Measurements from ENCODE around the gene SPATA3.
"Not testable (repeated sequence)": the region's sequence is repeated elsewhere in the genome, so short reads cannot be mapped to it uniquely, and the experiment has no call there.

Gene SPATA3

DNA sequence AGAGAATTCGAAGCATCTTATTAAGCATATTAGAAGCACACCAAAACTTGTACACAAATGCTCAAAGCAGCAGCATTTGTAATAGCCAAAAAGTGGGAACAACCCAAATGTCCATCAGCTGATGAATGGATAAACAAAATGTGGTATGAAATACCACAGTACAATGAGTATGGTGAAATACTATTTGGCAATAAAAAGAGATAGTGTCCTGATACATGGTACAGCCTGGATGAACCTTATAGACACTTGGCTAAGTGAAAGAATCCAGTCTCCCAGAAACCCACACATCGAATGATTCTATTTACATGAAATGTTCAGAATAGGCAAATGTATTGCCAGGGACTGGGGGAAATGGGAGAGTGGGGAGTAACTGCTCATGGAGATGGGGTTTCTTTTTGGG, 3.0 kb downstream of the SPATA3 start:
- DNase-seq (ENCODE audit: low read depth), result no peak

DNA sequence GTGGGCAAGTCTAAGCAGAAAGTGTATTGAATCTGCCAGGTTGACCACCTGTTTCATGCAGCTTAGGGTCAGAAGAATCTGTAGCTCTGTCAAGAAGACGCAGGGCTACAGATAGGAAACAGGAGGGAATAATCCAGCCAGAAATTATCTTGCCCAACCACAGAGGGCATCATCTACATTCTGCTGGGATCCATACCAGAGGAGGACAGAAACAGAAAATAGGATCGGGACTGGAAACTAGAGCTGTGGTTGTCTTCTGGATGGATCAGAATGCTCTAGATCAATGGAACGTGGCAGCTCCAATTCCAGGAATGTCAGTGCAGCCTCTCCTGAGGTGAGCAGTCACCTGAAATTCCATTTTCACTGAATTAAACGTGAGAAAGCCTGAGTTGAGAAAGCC, 3.6 kb downstream of the SPATA3 start:
- no peak for DNase-seq (ENCODE audit: low read depth)

DNA sequence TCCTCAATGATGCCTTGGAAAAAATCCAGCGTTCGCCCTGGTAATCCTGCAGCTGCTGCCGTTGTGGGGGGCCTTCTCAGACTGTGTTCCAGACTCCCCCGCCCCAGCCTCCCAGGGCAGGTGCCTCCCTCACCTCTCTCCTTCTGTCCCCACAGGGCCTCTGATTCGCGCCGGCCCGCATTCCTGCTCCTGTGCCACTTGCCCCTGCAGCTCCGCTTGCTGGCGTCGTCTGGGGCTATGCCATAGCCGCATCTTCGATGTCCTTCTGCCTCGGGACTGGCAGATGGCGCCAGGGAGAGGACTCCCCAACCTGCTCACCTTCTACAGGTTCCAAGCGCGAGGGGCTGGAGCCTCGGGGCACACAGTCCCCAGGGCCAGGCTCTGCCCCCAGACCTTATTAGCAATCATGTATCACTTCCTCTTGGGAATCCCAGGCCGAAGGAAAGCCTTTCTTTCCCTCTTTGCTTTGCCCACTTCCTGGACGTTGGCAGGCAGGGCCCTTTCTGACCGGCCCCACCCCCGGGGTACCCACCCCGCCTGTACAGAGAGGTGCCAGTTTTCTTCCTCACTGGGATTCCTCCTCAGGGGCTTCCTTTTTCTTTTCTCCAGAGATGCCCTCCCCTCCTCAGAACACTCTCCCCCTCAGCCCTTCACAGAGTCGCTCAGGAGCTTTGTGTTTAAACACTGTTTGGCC, 4.4 kb downstream of the SPATA3 start:
- DNase-seq (ENCODE audit: low read depth), result no peak

DNA sequence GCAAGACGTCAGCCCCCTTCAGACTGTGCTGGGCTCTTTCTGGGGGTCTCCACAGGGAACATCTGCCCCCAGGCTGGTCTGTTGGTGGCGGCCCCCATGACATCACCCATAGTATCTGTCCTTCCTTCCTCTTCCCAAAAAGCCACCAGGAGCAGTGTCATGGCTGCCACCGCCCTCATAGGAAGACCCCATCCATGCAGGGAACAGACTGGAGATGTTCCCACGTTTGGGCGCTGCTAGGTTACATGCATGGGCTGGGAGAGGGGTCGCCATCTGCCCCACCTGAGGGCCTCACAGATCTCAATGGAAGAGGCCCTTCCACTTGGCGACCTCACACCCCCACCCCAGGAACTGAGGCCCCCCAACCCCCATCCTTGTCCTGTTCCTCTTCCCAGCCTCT, 5.1 kb downstream of the SPATA3 start:
- no peak for DNase-seq (ENCODE audit: low read depth)

DNA sequence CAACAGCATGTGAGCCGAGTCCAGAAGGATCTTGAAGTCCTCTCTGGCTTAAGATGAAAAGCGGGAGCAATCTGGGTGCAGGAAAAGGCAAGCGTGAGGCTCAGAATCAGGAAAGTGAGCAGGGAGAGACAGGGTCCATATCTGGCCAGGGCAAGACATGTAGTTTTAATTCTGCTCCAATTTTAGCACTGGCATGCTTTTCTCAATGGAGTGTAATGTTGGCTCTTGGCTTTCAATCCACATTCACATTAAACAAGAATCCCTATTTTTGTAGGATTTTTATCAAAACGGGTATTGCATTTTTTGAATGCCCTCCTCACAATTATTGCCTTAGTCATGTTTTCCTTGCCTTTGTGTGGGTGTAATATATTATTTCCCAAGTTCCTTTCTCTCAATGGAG, 6.0 kb downstream of the SPATA3 start:
- DNase-seq (ENCODE audit: low read depth), result no peak

DNA sequence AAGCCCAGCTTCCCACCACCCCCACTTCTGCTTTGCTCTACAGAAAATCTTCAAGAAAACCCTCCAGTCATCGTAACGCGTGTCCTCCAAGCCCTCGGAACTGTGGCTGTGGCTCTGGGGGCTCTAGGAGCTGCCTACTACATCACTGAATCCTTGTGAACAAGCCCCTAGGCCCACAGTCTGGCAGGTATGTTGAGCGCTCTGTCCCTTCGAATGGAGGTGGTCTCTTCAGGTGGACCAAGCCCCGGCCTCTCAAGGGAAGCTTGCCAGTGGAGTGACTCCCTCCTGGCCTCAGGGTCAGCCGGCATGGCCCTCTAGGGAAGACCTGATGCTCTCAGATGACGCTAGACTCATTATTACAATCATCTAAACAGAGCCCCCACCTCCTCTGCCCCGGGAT, 6.7 kb downstream of the SPATA3 start:
- DNase-seq (ENCODE audit: low read depth), result no peak

DNA sequence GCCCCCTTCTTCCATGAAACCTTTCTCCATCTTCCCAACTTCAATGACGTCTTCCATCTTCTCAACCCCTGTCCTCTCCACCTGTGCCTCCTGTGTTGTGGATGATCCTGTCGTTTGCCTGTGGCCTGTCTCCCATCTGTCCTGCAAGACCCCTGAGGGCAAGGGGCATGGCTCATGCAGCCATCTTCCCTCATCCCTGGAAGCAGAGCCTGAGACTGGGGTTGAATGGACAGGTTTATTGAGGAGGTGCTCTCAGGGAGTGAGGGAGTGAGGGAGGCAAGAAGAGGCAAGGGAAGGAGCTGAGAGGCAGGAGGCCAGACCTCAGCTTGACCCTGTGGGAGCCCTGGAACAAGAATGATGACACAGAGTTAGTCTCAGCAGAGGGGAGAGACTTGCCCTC, 7.3 kb downstream of the SPATA3 start:
- no peak for DNase-seq (ENCODE audit: low read depth)

DNA sequence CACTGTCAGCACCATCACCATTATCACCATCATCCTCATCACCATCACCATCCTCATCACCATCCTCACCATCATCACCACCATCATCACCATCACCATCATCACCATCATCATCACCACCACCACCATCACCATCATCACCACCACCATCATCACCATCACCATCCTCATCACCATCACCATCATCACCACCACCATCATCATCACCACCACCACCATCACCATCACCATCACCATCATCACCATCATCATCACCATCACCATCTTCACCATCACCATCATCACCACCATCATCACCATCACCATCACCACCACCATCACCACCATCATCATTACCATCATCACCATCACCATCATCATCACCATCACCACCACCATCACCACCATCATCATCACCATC, 9.0 kb downstream of the SPATA3 start:
- DNase-seq (ENCODE audit: low read depth), result not testable (repeated sequence)

DNA sequence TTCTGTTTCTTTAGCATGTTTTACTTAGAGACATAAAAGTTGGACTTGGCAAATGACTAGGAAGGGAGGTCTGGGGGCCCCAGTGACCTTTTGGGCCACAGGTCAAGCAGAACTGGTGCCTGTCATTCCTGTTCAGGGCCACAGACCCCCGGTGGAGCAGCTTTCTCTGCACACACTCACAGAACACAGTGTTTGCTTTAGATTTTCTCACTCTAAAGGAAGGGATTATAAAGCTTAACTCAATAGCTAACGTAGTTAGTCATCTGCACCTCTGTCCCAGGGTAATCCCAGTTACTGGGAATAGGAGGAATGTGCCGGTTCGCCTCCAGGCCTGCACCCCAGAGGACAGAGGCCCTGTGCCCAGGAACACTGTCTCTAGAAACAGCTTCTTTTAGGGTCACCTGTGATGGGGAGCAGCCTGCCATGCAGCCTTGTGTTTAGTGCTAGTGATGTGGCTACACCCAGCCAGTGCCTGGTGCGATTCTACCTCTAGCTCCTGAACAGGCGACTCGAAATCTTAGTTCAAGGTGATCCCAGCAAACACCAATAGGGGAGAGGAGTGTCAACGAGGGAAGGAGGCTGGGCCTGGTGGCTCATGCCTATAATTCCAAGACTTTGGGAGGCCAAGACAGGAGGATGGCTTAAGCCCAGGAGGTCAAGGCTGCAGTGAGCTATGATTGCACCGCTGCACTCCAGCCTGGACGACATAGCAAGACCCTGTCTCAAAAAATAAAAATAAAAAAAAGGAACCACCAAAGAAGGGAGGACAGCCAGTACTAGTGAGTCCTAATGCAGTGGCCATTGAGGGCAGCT, 11.6 kb downstream of the SPATA3 start:
- no peak for DNase-seq (ENCODE audit: low read depth)

DNA sequence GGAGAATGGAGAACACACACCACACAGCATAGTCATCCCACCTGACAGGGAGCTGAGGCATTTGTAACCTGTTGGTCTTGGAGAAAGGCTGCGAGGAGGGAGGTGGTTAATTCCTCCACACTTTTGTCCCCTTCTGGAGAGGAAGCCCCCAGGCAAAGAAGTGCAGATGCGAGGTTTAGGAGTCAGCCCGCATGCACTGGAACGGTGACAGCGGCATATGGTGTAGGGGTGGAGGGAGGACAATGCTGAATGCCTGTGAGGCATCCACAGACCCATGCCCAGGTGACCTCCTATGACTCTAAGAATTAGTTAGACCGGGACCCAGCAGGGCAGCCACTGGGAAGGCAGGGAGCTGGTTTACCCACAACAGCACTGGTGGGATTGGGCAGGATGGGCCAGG, 12.2 kb downstream of the SPATA3 start:
- no peak for DNase-seq (ENCODE audit: low read depth)

DNA sequence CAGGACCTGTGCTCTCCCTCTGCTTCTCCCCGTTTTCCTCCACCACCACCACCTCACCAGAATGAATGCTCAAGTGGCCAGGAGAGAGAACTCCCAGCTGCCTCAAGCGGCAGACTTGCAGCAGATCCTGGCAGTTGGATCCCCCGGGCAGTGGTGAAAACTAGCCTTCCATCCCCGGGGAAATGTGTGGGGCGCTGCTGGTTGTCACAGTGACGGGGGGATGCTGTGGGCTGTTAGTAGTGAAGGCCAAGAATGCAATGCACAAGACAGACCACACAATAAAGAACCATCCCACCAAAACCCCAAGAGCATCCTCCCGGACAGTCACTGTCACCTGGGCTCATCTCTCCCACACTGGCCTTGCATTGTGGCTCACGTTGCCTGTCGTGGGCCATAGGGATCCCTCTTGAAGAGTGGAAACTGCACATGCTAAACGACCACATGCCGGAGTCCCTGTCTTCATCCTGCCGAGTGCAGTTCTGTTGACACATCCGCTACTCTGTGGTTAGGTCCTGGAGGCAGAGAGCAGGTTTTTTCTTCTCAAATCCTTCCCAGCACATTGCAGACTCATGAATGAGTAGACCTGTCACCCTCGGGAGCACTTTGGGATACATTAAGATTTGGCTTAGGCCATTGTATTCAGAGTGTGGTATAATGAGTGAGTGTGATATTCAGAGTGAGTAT, 13.5 kb downstream of the SPATA3 start:
- DNase-seq (ENCODE audit: low read depth), result no peak

DNA sequence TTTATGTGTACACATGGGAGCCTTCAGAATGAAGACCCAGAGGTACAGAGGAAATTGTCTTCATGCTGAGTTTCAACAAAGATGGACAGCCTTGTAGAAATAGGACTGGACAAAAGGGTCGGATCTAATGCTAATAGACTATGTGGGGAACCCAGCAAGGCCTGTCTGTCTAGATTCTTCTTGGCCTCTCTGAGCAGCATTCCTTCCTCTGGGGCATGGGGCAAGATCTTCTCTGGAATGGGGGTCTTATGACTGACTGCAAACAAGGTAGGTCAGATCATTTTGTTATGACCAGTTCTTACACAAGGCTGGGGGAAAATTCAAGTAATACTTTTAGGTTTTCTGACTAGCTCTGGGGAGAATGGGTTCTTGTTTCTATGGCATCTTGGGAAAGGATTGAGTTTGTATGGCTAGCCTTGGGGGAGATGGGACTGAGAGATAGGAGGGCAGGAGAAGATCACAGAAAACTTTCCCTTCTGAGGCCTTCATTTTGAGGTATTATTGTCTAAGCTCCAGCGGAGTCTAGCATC, 14.3 kb downstream of the SPATA3 start:
- DNase-seq (ENCODE audit: low read depth), result no peak

DNA sequence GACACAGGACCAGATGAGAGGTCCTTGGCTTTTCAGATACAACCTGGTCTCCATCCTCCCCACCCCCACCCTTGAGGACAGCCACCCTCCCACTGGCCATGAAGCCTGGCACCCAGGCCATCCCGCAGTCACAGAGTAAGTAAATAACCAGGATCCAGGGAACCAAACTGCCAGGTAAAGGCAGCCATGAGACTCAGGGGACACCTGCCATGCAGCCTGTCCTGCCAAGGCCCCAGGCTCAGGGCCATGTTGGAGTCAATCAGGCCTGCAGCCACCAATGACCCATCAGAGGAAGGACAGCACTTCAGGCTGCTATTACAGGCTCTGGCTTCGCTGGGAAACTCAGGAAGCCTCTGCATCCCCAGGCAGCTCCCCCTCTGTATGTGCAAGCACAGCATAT, 15.6 kb downstream of the SPATA3 start:
- no peak for DNase-seq (ENCODE audit: low read depth)

DNA sequence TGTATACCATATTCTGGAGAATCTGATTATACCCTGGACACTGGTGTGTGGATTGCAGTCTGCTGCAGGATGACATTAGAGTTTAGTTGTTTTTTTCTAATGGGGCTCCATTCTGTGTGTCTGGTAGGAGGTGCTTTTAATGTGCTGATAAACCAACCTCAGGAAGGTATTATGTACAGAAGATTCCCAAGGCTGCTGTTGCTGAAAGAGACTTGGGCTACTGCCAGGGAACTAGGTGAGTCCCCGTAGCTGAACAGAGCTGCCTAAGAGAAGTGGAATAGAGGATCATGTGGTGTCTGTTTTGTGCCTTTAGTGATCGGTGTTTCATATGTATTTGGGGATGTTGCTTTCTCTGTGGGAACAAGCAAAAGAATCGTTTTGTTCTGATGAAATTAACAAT, 16.5 kb downstream of the SPATA3 start:
- DNase-seq (ENCODE audit: low read depth), result no peak

DNA sequence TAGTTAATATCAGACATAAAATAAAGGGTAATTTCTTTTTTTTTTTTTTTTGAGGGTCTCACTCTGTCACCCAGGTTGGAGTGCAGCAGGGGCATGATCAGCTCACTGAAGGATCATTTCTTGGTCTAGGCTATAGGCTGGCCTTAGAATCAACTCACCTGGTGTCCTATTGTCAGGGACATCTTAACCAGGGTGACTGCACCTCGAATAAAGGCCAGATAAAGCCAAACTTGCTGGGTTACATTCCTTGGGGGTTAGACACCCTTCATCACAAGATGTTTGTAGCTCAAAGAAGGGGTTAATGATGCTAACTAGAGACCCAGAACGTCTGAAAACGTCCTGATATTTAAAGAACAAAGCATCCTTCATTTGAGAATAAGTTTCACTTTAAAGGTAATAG, 17.9 kb downstream of the SPATA3 start:
- DNase-seq (ENCODE audit: low read depth), result no peak

DNA sequence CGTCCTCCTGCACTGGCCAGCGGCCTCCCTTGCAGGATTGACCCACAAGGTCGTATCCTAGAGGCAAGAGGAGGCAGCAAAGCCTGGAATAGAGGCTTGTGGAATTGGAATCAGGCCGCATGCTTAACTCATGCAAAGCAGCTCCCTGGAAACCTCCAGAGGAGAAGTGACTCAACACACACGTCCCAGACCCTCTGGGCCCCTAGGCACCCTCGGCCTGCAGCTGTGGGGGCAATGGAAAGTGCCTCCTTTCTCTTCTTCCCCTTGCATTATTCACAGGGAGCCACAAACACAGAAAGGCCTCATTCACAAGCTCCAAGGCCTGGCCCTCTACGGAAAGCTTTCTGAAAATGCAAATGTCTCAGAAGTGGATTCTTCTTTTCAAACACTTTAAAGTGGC, 19.6 kb downstream of the SPATA3 start:
- no peak for DNase-seq (ENCODE audit: low read depth)

DNA sequence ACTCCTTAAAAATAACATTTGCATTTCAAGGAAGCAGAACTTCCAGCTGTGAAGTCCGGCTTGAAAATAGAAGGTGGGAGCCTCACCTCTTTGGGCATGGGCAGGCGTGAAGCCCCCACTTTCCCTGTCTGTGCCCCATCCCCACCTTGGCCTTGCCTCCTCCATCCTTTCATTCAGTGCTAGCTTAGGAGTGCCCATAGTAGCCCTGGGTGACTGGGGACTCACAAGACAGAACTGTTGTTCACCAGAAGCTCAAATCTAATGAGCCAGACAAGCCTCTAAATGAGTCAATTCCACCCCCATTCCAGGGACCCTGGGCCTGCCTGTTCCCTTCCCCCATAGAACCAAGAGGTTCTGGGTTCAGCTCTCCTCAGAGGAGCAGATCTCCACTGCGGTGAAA, 20.0 kb downstream of the SPATA3 start:
- no peak for DNase-seq (ENCODE audit: low read depth)

DNA sequence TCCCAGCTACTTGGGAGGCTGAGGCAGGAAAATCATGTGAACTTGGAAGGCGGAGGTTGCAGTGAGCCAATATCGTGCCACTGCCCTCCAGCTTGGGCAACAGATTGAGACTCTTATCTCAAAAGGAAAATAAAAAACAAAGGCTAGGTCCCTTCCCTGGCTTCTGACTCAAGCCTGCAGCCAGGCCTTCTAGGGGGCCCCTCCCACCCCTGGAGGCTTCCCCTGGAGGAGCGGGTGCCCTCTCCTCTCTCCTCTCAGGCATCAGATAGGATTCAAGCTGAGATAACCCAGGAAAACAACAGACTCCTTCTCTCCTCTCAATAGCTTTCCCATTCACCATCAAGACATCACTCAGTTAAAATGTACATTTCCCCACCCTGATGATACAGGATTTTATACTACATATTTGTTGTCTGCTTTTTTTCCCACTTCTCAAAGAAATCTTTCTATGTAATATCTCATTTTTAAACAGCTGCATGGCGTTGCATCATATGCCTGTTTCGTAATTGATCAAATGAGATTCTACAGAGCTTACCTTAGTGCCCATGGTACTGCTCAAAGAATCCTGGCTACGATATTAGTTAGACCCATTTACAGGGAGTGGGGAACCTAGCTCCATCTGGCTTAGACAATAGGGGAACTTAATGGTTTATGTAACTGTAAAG, 20.8 kb downstream of the SPATA3 start:
- no peak for DNase-seq (ENCODE audit: low read depth)

DNA sequence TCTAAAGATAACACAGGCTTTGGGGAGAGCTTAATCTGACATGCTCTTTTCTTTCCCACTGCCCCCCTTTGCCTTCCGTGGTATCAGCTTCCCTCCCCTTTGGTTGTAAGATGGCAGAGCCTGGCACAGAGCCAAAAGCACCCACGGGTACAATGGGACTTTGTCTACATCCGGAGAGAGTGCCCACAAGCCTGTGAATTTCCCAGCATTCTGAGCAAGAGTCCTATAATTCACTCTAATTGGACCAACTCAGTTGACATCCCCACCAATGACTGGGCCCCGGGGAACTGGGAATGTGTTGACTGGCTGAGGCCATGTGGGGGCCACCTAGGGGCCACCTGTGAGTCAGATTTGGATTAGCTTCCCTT, 21.3 kb downstream of the SPATA3 start:
- no peak for DNase-seq (ENCODE audit: low read depth)

DNA sequence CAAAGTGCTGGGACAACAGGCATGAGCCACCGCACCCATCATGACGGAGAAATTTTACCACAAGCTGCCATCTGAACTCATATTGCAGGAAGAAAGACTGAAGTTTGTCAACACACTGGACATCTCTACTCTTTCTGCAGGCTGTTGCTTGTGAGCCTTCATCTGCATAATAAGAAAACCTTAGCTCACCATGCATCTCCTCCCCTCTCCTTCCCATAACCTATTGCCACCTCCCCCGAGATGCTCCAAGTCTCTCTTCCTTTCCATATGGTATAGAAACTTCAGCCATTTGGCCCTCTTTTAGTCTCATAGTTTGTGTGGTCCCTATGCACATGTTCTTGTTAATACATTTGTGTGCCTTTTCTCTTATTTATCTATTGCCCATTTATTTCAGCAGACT, 22.3 kb downstream of the SPATA3 start:
- DNase-seq (ENCODE audit: low read depth), result no peak

DNA sequence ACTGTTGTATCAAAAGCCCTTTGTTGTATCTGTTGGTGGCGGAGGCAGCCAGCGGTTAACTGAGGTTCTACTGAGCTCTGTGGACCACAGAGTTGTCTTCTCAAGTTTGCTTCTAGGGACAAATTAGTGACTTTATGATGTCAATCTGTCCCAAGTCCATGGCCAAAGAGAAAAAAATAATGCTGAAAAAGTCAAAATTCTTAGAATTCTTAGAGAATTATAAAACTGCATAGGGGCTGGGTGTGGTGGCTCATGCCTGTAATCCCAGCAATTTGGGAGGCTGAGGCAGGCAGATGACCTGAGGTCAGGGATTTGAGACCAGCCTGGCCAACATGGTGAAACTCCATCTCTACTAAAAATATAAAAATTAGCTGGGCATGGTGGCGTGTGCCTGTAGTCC, 29.1 kb downstream of the SPATA3 start:
- DNase-seq (ENCODE audit: low read depth), result not testable (repeated sequence)

DNA sequence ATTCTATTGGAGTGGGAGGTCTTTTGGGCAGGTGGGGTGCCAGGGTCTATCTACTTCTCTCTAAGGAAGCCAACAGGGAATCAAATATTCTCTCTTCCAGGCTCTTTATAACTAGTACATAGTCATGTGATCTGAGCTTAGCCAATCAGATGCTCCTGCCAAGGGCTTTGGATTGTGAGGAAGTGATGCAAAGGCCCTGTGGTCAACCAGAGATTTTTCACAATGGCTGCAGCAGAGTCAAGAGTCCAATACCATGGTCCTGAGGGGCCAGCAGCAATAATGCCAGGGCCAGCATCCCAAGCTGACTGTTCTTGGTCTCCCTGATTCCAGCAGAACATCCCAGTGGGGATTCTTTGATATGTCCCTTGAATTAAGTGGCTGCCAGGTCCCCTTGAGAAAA, 33.0 kb downstream of the SPATA3 start:
- DNase-seq (ENCODE audit: low read depth), result no peak

DNA sequence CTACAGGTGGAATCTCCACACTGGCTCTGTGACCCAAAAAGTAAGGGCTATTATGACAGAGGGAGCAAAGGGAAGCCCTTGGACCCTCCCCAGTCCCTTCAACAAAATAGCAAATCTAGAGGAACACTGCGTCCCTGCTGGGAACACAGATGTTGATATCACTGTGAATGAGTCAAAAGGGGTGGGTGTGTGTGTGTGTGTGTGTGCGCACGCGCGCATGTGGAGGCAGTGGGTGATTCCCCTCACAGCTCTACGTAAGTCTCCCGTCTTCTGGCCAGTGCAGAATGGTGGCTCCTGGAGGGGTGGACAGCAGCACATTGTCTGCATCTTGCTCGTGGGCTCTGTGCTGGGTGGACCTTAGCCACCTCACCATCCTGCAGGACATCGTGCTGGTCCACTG, 33.6 kb downstream of the SPATA3 start:
- DNase-seq (ENCODE audit: low read depth), result no peak

Data from fibroblast of the conjunctiva (primary cell).